Activated naive CD8-positive, alpha-beta T cell treated with anti-CD3 and anti-CD28 coated beads for 36 hours (primary cell): ENCODE data around the gene CLEC16A. TPM values are rescaled to one million over a fixed set of nuclear protein-coding genes. Genes with fewer than 3 reads are reported as not detected.
"Not testable (repeated sequence)": the region's sequence is repeated elsewhere in the genome, so short reads cannot be mapped to it uniquely, and the experiment has no call there.

Experiments
- DNase-seq: peaks from one replicate; pipeline ENCODE4 v3.0.0; 2021
- H3K27ac Mint-ChIP-seq: one replicate; pipeline ENCODE4 v1.8.0; 2022; ENCODE audit warnings: mild to moderate bottlenecking, moderate library complexity, mixed read lengths
- H3K27me3 Mint-ChIP-seq: one replicate; pipeline ENCODE4 v1.8.0; 2022; ENCODE audit warnings: mild to moderate bottlenecking, mixed read lengths
- H3K36me3 Mint-ChIP-seq: one replicate; pipeline ENCODE4 v1.8.0; 2021; ENCODE audit warnings: mild to moderate bottlenecking, mixed read lengths
- H3K4me1 Mint-ChIP-seq: one replicate; pipeline ENCODE4 v1.8.0; 2021; ENCODE audit warnings: mixed read lengths
- H3K4me3 Mint-ChIP-seq: one replicate; pipeline ENCODE4 v1.8.0; 2022; ENCODE audit warnings: mild to moderate bottlenecking, moderate library complexity, mixed read lengths
- H3K9me3 Mint-ChIP-seq: one replicate; pipeline ENCODE4 v1.8.0; 2022; ENCODE audit warnings: mixed read lengths
- total RNA-seq, 2 experiments: library from RNA; stranded (reverse); gene quantifications; one replicate each; pipeline ENCODE4 v1.2.3, GENCODE V29; 2021

Gene CLEC16A
- total RNA-seq, 2 experiments from 2014 or later, result 20.4 to 21.3 TPM

- Mint-ChIP-seq H3K27me3 (no peaks in the 10 kb centered on the region), H3K27ac (no peak overlapping the region), H3K9me3 (no peaks in the 10 kb centered on the region), H3K4me1 (peaks cover 2% of the 10 kb centered on the region), H3K36me3 (peaks cover 11% of the 10 kb centered on the region), H3K4me3 (no peak overlapping the region)
- DNase-seq, result no peak
Measured at GRCh38 chr16:10920726-10921427, 23.5 kb upstream of the CLEC16A start.

- Mint-ChIP-seq H3K4me3 (no peak overlapping the region), H3K27ac (no peak overlapping the region), H3K4me1 (no peaks in the 10 kb centered on the region), H3K9me3 (no peaks in the 10 kb centered on the region), H3K27me3 (no peaks in the 10 kb centered on the region), H3K36me3 (peaks cover 17% of the 10 kb centered on the region)
- no peak for DNase-seq
Measured at GRCh38 chr16:10921536-10922327, 22.6 kb upstream of the CLEC16A start.

GRCh38 chr16:10922328-10923145 lies 21.8 kb upstream of the CLEC16A start:
- Mint-ChIP-seq H3K27me3 (no peaks in the 10 kb centered on the region), H3K36me3 (peaks cover 18% of the 10 kb centered on the region), H3K9me3 (no peaks in the 10 kb centered on the region), H3K27ac (no peak overlapping the region), H3K4me1 (no peaks in the 10 kb centered on the region), H3K4me3 (no peak overlapping the region)
- DNase-seq, result no peak

- Mint-ChIP-seq H3K36me3 (peaks cover 23% of the 10 kb centered on the region), H3K4me1 (no peaks in the 10 kb centered on the region), H3K27ac (no peak overlapping the region), H3K4me3 (no peak overlapping the region), H3K27me3 (no peaks in the 10 kb centered on the region), H3K9me3 (no peaks in the 10 kb centered on the region)
- DNase-seq, result no peak
Measured at GRCh38 chr16:10923146-10923649, 21.2 kb upstream of the CLEC16A start.

GRCh38 chr16:10923650-10924214 lies 20.6 kb upstream of the CLEC16A start:
- Mint-ChIP-seq H3K27ac (no peak overlapping the region), H3K36me3 (peaks cover 23% of the 10 kb centered on the region), H3K4me1 (no peaks in the 10 kb centered on the region), H3K9me3 (no peaks in the 10 kb centered on the region), H3K27me3 (no peaks in the 10 kb centered on the region), H3K4me3 (no peak overlapping the region)
- no peak for DNase-seq

- peaks cover 23% of the 10 kb centered on the region for H3K36me3 Mint-ChIP-seq
- H3K4me1 Mint-ChIP-seq, H3K4me3 Mint-ChIP-seq, H3K9me3 Mint-ChIP-seq, DNase-seq, H3K27ac Mint-ChIP-seq, H3K27me3 Mint-ChIP-seq: not testable (repeated sequence)
Measured at GRCh38 chr16:10925285-10925684, 19.1 kb upstream of the CLEC16A start.

GRCh38 chr16:10926094-10926493 lies 18.3 kb upstream of the CLEC16A start:
- Mint-ChIP-seq H3K36me3 (peaks cover 23% of the 10 kb centered on the region), H3K4me3 (no peak overlapping the region), H3K27ac (no peak overlapping the region), H3K9me3 (no peaks in the 10 kb centered on the region), H3K4me1 (peaks cover 6% of the 10 kb centered on the region), H3K27me3 (no peaks in the 10 kb centered on the region)
- no peak for DNase-seq

- peaks cover 23% of the 10 kb centered on the region for H3K36me3 Mint-ChIP-seq
- no peaks in the 10 kb centered on the region for H3K9me3 Mint-ChIP-seq
- H3K27me3 Mint-ChIP-seq, result no peaks in the 10 kb centered on the region
- peaks cover 12% of the 10 kb centered on the region for H3K4me1 Mint-ChIP-seq
- H3K4me3 Mint-ChIP-seq, result no peak overlapping the region
- no peak for DNase-seq
- H3K27ac Mint-ChIP-seq, result no peak overlapping the region
Measured at GRCh38 chr16:10926867-10927266, 17.5 kb upstream of the CLEC16A start.

GRCh38 chr16:10927497-10928112 lies 16.8 kb upstream of the CLEC16A start:
- Mint-ChIP-seq H3K4me3 (no peak overlapping the region), H3K4me1 (peaks cover 12% of the 10 kb centered on the region), H3K27me3 (no peaks in the 10 kb centered on the region), H3K36me3 (peaks cover 24% of the 10 kb centered on the region), H3K9me3 (no peaks in the 10 kb centered on the region), H3K27ac (no peak overlapping the region)
- DNase-seq, result no peak

- H3K27ac Mint-ChIP-seq, H3K4me3 Mint-ChIP-seq, H3K27me3 Mint-ChIP-seq, DNase-seq, H3K9me3 Mint-ChIP-seq: not testable (repeated sequence)
- Mint-ChIP-seq H3K36me3 (peaks cover 28% of the 10 kb centered on the region), H3K4me1 (peaks cover 21% of the 10 kb centered on the region)
Measured at GRCh38 chr16:10929097-10929496, 15.3 kb upstream of the CLEC16A start.

GRCh38 chr16:10929853-10930754 lies 14.3 kb upstream of the CLEC16A start:
- no peak overlapping the region for H3K27ac Mint-ChIP-seq

GRCh38 chr16:10930755-10931093 lies 13.6 kb upstream of the CLEC16A start:
- Mint-ChIP-seq H3K9me3 (no peaks in the 10 kb centered on the region), H3K27ac (no peak overlapping the region), H3K4me1 (peaks cover 33% of the 10 kb centered on the region), H3K4me3 (no peak overlapping the region), H3K27me3 (no peaks in the 10 kb centered on the region), H3K36me3 (peaks cover 17% of the 10 kb centered on the region)
- no peak for DNase-seq

More at GRCh38 chr16:10929853-10930754, 14.3 kb upstream of the CLEC16A start:
- peaks cover 23% of the 10 kb centered on the region for H3K36me3 Mint-ChIP-seq
- H3K27me3 Mint-ChIP-seq, result no peaks in the 10 kb centered on the region
- peaks cover 29% of the 10 kb centered on the region for H3K4me1 Mint-ChIP-seq
- H3K4me3 Mint-ChIP-seq, result no peak overlapping the region
- no peaks in the 10 kb centered on the region for H3K9me3 Mint-ChIP-seq
- DNase-seq, result no peak

GRCh38 chr16:10931134-10931533 lies 13.2 kb upstream of the CLEC16A start:
- no peaks in the 10 kb centered on the region for H3K9me3 Mint-ChIP-seq
- H3K4me3 Mint-ChIP-seq, result no peak overlapping the region
- H3K27ac Mint-ChIP-seq, result no peak overlapping the region

More at GRCh38 chr16:10931134-10931533, 13.2 kb upstream of the CLEC16A start:
- H3K27me3 Mint-ChIP-seq, result no peaks in the 10 kb centered on the region
- DNase-seq, result no peak
- H3K4me1 Mint-ChIP-seq, result peaks cover 37% of the 10 kb centered on the region
- H3K36me3 Mint-ChIP-seq, result peaks cover 15% of the 10 kb centered on the region
